Liver (tissue), 9 donors: ENCODE measurements around the gene DNHD1. TPM values are rescaled to one million over a fixed set of nuclear protein-coding genes. Genes with fewer than 3 reads are reported as not detected.
A peak's percentile ranks its signal among the peaks of the same experiment; 100 is the strongest.

Source experiments
- DNase-seq: peaks from one replicate; pipeline ENCODE4 v3.0.0-alpha.2; 2017; ENCODE audit warnings: low spot score
- H3K27ac ChIP-seq, 2 donors: one replicate each; pipeline ENCODE4 v1.7.0; 2013; ENCODE audit warnings: inconsistent platforms in 2 of 2, low read length in 2 of 2, control low read depth in 1 of 2, low read depth in 1 of 2, mild to moderate bottlenecking in 1 of 2
- H3K27me3 ChIP-seq, 4 donors: one replicate each; pipeline versions ENCODE4 v1.6.1 to v1.7.0; 2013; ENCODE audit warnings: low read length in 3 of 4, inconsistent platforms in 1 of 4, mild to moderate bottlenecking in 1 of 4, moderate library complexity in 1 of 4; ENCODE audit not compliant: control insufficient read depth in 4 of 4, insufficient read depth in 4 of 4
- H3K36me3 ChIP-seq, 4 donors: one replicate each; pipeline versions ENCODE4 v1.6.1 to v1.7.0; 2013; ENCODE audit warnings: low read length in 3 of 4, mild to moderate bottlenecking in 3 of 4, low read depth in 1 of 4, moderate library complexity in 1 of 4; ENCODE audit not compliant: control insufficient read depth in 4 of 4, insufficient read depth in 3 of 4
- H3K4me1 ChIP-seq, 4 donors: one replicate each; pipeline versions ENCODE4 v1.6.1 to v1.7.0; 2013; ENCODE audit warnings: low read length in 3 of 4, mild to moderate bottlenecking in 3 of 4, moderate library complexity in 1 of 4; ENCODE audit not compliant: control insufficient read depth in 4 of 4, insufficient read depth in 4 of 4
- H3K4me3 ChIP-seq, 3 donors: one replicate each; pipeline versions ENCODE4 v1.6.1 to v1.7.0; 2013; ENCODE audit warnings: low read length in 3 of 3, control low read depth in 1 of 3, low read depth in 1 of 3, mild to moderate bottlenecking in 1 of 3
- H3K9ac ChIP-seq, 2 donors: one replicate each; pipeline ENCODE4 v1.7.0; 2013; ENCODE audit warnings: low read length in 2 of 2, mild to moderate bottlenecking in 2 of 2, moderate library complexity in 2 of 2, control low read depth in 1 of 2, low read depth in 1 of 2
- H3K9me3 ChIP-seq, 4 donors: one replicate each; pipeline versions ENCODE4 v1.6.1 to v1.7.0; 2013; ENCODE audit warnings: low read length in 3 of 4; ENCODE audit not compliant: control insufficient read depth in 4 of 4
- CTCF ChIP-seq: fragments of 150-350 bp; IDR thresholded peaks from 2 replicates; pipeline ENCODE4 v1.5.1; 2017; ENCODE audit warnings: improper control_type of control experiment, low read depth, low read length; ENCODE audit not compliant: missing input control
- EGR1 ChIP-seq, 2 donors: IDR thresholded peaks; 2 replicates each; pipeline ENCODE4 v1.6.1; 2016 to 2018; ENCODE audit warnings: antibody characterized with exemption in 2 of 2, low read depth in 2 of 2
- FOXA1 ChIP-seq: IDR thresholded peaks from 2 replicates; pipeline ENCODE4 v1.6.1; 2016; ENCODE audit warnings: antibody characterized with exemption
- FOXA2 ChIP-seq: IDR thresholded peaks from 2 replicates; pipeline ENCODE4 v1.6.1; 2016; ENCODE audit warnings: antibody characterized with exemption
- HNF4A ChIP-seq, 2 donors: conservative IDR thresholded peaks; 2 replicates each; pipeline ENCODE4 v1.6.1; 2016; ENCODE audit warnings: antibody characterized with exemption in 2 of 2, mild to moderate bottlenecking in 2 of 2
- HNF4G ChIP-seq: IDR thresholded peaks from 2 replicates; pipeline ENCODE4 v1.6.1; 2016; ENCODE audit warnings: antibody characterized with exemption
- JUND ChIP-seq, 2 donors: IDR thresholded peaks; 2 replicates each; pipeline ENCODE4 v1.6.1; 2016; ENCODE audit warnings: antibody characterized with exemption in 2 of 2
- NR2F2 ChIP-seq: IDR thresholded peaks from 2 replicates; pipeline ENCODE4 v1.6.1; 2016; ENCODE audit warnings: antibody characterized with exemption
- RAD21 ChIP-seq, 2 donors: IDR thresholded peaks; 2 replicates each; pipeline ENCODE4 v1.6.1; 2016; ENCODE audit warnings: antibody characterized with exemption in 2 of 2, mild to moderate bottlenecking in 2 of 2
- REST ChIP-seq: IDR thresholded peaks from 2 replicates; pipeline ENCODE4 v1.6.1; 2016; ENCODE audit warnings: antibody characterized with exemption, mild to moderate bottlenecking
- RXRA ChIP-seq, 2 donors: IDR thresholded peaks; 2 replicates each; pipeline ENCODE4 v1.6.1; 2017 to 2018; ENCODE audit warnings: antibody characterized with exemption in 2 of 2, mild to moderate bottlenecking in 1 of 2
- SP1 ChIP-seq: IDR thresholded peaks from 2 replicates; pipeline ENCODE4 v1.6.1; 2018; ENCODE audit warnings: antibody characterized with exemption, mild to moderate bottlenecking
- TAF1 ChIP-seq: conservative IDR thresholded peaks from 2 replicates; pipeline ENCODE4 v1.6.1; 2016; ENCODE audit warnings: antibody characterized with exemption, mild to moderate bottlenecking
- YY1 ChIP-seq: IDR thresholded peaks from 2 replicates; pipeline ENCODE4 v1.6.1; 2016; ENCODE audit warnings: antibody characterized with exemption, mild to moderate bottlenecking
- WGBS: extraction: QIAGEN DNeasy Blood & Tissue Kit; methylation state at CpG from one replicate; pipeline ENCODE4 v1.1.7; 2013; 5-methylcytosine and 5-hydroxymethylcytosine counted together
- polyA plus RNA-seq, 2 donors: library from polyadenylated mRNA; stranded (reverse) in 1 of 2; unstranded in 1 of 2; fragments of 200-250 nt in 1 of 2; fragments of >200 nt in 1 of 2; fragmentation: Nextera tagmentation in 1 of 2; extraction: Ambion mirVana in 1 of 2; gene quantifications; one replicate each; pipeline versions ENCODE4 v1.2.1 to v1.2.3, GENCODE V29; 2013 to 2015
- total RNA-seq, 2 donors: library from RNA; depleted of rRNA; stranded (reverse); fragments of >200 nt; gene quantifications; one replicate each; pipeline ENCODE4 v1.2.3, GENCODE V29; 2014
- TF ChIP-seq, protein P1 (sequence below): IDR thresholded peaks from 2 replicates; pipeline ENCODE4 v1.6.1; 2016; ENCODE audit warnings: antibody characterized with exemption
- TF ChIP-seq, protein P2 (sequence below): IDR thresholded peaks from 2 replicates; pipeline ENCODE4 v1.6.1; 2016; ENCODE audit warnings: antibody characterized with exemption
- TF ChIP-seq, protein P3 (sequence below): IDR thresholded peaks from 2 replicates; pipeline ENCODE4 v1.6.1; 2016; ENCODE audit warnings: antibody characterized with exemption
- donor health status: healthy.
- donor health status: healthy.
- donor health status: healthy.
- donor health status: healthy.
- donor health status: healthy.

DNHD1 gene
- total and polyA plus RNA-seq, 4 donors = 2.1 to 23.6 (median 5.0) TPM

DNA sequence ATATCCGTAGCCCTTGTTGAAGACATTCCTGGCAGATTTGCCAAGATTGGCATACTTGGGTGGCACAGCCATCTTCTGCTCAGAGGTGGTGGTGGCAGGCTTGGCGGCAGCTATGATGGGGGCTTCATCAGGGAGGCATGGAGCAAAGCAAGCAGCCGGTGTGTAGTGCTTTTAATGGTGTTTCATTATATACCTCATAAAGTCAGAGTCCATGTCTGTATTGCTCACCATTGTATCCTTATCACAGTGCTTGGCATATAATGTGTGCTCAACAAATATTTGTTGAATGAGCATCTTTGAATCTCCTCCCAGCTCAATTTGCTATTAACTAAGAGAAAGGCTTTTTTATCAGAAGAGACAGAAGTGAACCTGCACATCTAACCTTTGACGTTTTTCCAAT, 7.8 kb upstream of the DNHD1 start:
- 47% methylated on average over 4 of the region's 4 CpGs for WGBS
- TF ChIP-seq TAF1 = no peak
- no peak for TF ChIP-seq FOXA2
- no peak for TF ChIP-seq YY1
- peak; percentile 15 for TF ChIP-seq SP1
- TF ChIP-seq RAD21 (IDR thresholded peaks at IDR 0.05) = peak; percentile 7 to 20
- TF ChIP-seq HNF4G = no peak
- peak in 1 of 2 donors; percentile 41 for TF ChIP-seq RXRA (IDR thresholded peaks at IDR 0.05)
- TF ChIP-seq, protein P1, sequence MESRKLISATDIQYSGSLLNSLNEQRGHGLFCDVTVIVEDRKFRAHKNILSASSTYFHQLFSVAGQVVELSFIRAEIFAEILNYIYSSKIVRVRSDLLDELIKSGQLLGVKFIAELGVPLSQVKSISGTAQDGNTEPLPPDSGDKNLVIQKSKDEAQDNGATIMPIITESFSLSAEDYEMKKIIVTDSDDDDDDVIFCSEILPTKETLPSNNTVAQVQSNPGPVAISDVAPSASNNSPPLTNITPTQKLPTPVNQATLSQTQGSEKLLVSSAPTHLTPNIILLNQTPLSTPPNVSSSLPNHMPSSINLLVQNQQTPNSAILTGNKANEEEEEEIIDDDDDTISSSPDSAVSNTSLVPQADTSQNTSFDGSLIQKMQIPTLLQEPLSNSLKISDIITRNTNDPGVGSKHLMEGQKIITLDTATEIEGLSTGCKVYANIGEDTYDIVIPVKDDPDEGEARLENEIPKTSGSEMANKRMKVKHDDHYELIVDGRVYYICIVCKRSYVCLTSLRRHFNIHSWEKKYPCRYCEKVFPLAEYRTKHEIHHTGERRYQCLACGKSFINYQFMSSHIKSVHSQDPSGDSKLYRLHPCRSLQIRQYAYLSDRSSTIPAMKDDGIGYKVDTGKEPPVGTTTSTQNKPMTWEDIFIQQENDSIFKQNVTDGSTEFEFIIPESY = no peak
- peak; percentile 37 to 43 for TF ChIP-seq HNF4A (conservative IDR thresholded peaks at IDR 0.05)
- TF ChIP-seq REST = no peak
- TF ChIP-seq, protein P2, sequence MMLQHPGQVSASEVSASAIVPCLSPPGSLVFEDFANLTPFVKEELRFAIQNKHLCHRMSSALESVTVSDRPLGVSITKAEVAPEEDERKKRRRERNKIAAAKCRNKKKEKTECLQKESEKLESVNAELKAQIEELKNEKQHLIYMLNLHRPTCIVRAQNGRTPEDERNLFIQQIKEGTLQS = no peak
- no peak for TF ChIP-seq JUND (IDR thresholded peaks at IDR 0.05)
- TF ChIP-seq NR2F2 = no peak
- Histone ChIP-seq H3K27me3 (no peaks in the 10 kb centered on the region), H3K36me3 (peaks cover 0 to 20% (median 9%) of the 10 kb centered on the region in 4 donors), H3K4me1 (peaks cover 7 to 12% (median 10%) of the 10 kb centered on the region in 4 donors), H3K9ac (no peak overlapping the region), H3K9me3 (no peaks in the 10 kb centered on the region), H3K4me3 (no peak overlapping the region), H3K27ac (no peak overlapping the region)
- no peak for DNase-seq

GRCh38 chr11:6498121-6498520, 1.0 kb downstream of the DNHD1 start:
- Histone ChIP-seq H3K9me3 (no peaks in the 10 kb centered on the region), H3K27ac (no peak overlapping the region), H3K27me3 (no peaks in the 10 kb centered on the region), H3K36me3 (peaks cover 0 to 20% (median 6%) of the 10 kb centered on the region in 4 donors), H3K9ac (no peak overlapping the region), H3K4me3 (no peak overlapping the region), H3K4me1 (peaks cover 0 to 5% (median 5%) of the 10 kb centered on the region in 4 donors)
- no peak for DNase-seq
- 85% methylated on average over 7 of the region's 7 CpGs for WGBS
- no peak for TF ChIP-seq YY1
- no peak for TF ChIP-seq CTCF
- no peak for TF ChIP-seq FOXA1
- TF ChIP-seq EGR1 (IDR thresholded peaks at IDR 0.05; ENCODE audit: low read depth in 2 of 2) = no peak
- no peak for TF ChIP-seq HNF4G
- TF ChIP-seq SP1 = no peak
- TF ChIP-seq, protein P3, sequence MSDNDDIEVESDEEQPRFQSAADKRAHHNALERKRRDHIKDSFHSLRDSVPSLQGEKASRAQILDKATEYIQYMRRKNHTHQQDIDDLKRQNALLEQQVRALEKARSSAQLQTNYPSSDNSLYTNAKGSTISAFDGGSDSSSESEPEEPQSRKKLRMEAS = no peak
- TF ChIP-seq HNF4A (conservative IDR thresholded peaks at IDR 0.05) = no peak
- no peak for TF ChIP-seq JUND (IDR thresholded peaks at IDR 0.05)
- TF ChIP-seq NR2F2 = no peak
- TF ChIP-seq TAF1 = no peak
- TF ChIP-seq, protein P2 = no peak
